DOHH2 (cell line): ENCODE measurements around the gene DENND1A.
"Not testable (repeated sequence)": the region's sequence is repeated elsewhere in the genome, so short reads cannot be mapped to it uniquely, and the experiment has no call there.

Experiments used
- H3F3A ChIP-seq: fragments of 200-600 bp; sonication (generic), shearing (Covaris generic); 2 replicates; pipeline ENCODE4 v1.6.0; 2016; ENCODE audit warnings: antibody characterized with exemption, mild to moderate bottlenecking; ENCODE audit not compliant: control insufficient read depth, insufficient read depth
- H3K27ac ChIP-seq: fragments of 200-600 bp; sonication (generic); 2 replicates; pipeline ENCODE4 v1.5.1; 2014; ENCODE audit warnings: low read depth, mild to moderate bottlenecking, low read length, moderate library complexity
- H3K27me3 ChIP-seq: fragments of 200-600 bp; sonication (generic); 2 replicates; pipeline ENCODE4 v1.6.1; 2014; ENCODE audit warnings: mild to moderate bottlenecking, low read length, mixed read lengths; ENCODE audit not compliant: control insufficient read depth
- H3K36me3 ChIP-seq: fragments of 200-600 bp; sonication (generic); 2 replicates; pipeline ENCODE4 v1.6.1; 2014; ENCODE audit warnings: mild to moderate bottlenecking, low read length, moderate library complexity, mixed read lengths; ENCODE audit not compliant: control insufficient read depth
- H3K4me1 ChIP-seq: fragments of 200-600 bp; sonication (generic); 2 replicates; pipeline ENCODE4 v1.6.1; 2014; ENCODE audit warnings: mild to moderate bottlenecking, low read length, mixed read lengths; ENCODE audit not compliant: control insufficient read depth
- H3K4me2 ChIP-seq: fragments of 200-600 bp; sonication (generic); 2 replicates; pipeline ENCODE4 v1.6.0; 2014; ENCODE audit warnings: mild to moderate bottlenecking, low read length, moderate library complexity
- H3K4me3 ChIP-seq: fragments of 200-600 bp; sonication (generic); 2 replicates; pipeline ENCODE4 v1.5.1; 2014; ENCODE audit warnings: mild to moderate bottlenecking, low read length, mixed read lengths
- H3K79me2 ChIP-seq: fragments of 200-600 bp; sonication (generic); 2 replicates; pipeline ENCODE4 v1.6.1; 2014; ENCODE audit warnings: mild to moderate bottlenecking, low read length, mixed read lengths; ENCODE audit not compliant: control insufficient read depth
- H3K9me2 ChIP-seq: fragments of 200-600 bp; sonication (generic); replicated peaks from 2 replicates; pipeline ENCODE4 v1.6.1; 2014; ENCODE audit warnings: mild to moderate bottlenecking, low read length, mixed read lengths; ENCODE audit not compliant: control insufficient read depth
- H3K9me3 ChIP-seq: fragments of 200-600 bp; sonication (generic); 2 replicates; pipeline ENCODE4 v1.6.1; 2014; ENCODE audit warnings: antibody characterized with exemption, low read length, mixed read lengths; ENCODE audit not compliant: control insufficient read depth, insufficient read depth
- H4K20me1 ChIP-seq: fragments of 200-600 bp; sonication (generic); 2 replicates; pipeline ENCODE4 v1.6.0; 2014; ENCODE audit warnings: low read depth, mild to moderate bottlenecking, antibody characterized with exemption, low read length, moderate library complexity; ENCODE audit not compliant: control insufficient read depth, insufficient read depth
- CTCF ChIP-seq: fragments of 200-600 bp; sonication (generic); IDR thresholded peaks from one replicate; pipeline ENCODE4 v1.5.1; 2014; ENCODE audit warnings: antibody characterized with exemption, mild to moderate bottlenecking, low read depth, low read length; ENCODE audit not compliant: poor library complexity, severe bottlenecking
- EZH2phosphoT487 ChIP-seq: fragments of 200-600 bp; sonication (generic); IDR thresholded peaks from 2 replicates; pipeline ENCODE4 v1.6.1; 2017; ENCODE audit warnings: borderline replicate concordance, mild to moderate bottlenecking, antibody characterized with exemption, low read length, moderate library complexity, mixed read lengths

Gene DENND1A

DNA sequence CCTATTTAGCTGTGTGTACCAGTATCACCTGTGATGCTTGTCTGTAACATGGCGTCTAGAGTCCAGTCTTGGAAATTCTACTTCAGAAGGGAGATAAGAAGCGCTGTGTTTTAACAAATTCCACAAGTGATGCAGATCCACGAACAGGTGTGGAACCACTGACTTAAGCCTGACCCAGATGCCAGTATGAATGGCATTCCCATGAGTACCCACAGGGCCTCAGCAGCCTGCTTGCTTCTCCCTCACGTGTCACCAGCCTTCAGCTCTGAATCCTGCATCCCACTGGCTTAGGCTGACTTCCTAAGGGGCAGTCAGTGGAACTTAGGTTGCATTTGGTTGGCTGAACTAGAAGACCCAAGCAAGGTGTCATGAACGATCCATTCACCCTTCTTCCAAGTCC lies 8.5 kb upstream of the DENND1A start:
- Histone ChIP-seq H3K79me2 (no peaks in the 10 kb centered on the region), H3K27ac (no peak overlapping the region), H3K36me3 (no peaks in the 10 kb centered on the region), H3K27me3 (peaks cover 10% of the 10 kb centered on the region; the same call in 1 of the 2 replicates), H3K4me3 (no peak overlapping the region), H3F3A (no peaks in the 10 kb centered on the region), H3K9me3 (peaks cover 6% of the 10 kb centered on the region; the same call in 1 of the 2 replicates), H3K9me2 (no peaks in the 10 kb centered on the region), H3K4me2 (no peak overlapping the region), H3K4me1 (no peaks in the 10 kb centered on the region), H4K20me1 (no peaks in the 10 kb centered on the region)
- TF ChIP-seq EZH2phosphoT487 (no peak), CTCF (no peak)

DNA sequence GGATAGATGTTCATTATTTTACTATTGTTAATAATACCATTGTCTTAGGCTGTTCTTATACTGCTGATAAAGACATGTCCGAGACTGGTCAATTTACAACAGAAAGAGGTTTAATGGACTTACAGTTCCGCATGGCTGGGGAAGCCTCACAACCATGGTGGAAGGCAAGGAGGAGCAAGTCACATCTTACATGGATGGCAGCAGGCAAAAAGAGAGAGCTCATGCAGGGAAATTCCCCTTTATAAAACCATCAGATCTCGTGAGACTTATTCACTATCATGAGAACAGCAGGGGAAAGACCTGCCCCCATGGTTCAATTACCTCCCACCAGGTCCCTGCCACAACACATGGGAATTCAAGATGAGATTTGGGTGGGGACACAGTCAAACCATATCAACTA lies 6.6 kb upstream of the DENND1A start:
- not testable (repeated sequence) for H3K4me1 ChIP-seq, H3K36me3 ChIP-seq, H3K4me3 ChIP-seq, H4K20me1 ChIP-seq, H3K4me2 ChIP-seq, H3K9me2 ChIP-seq, H3K27ac ChIP-seq, H3K9me3 ChIP-seq, H3F3A ChIP-seq, H3K79me2 ChIP-seq
- peaks cover 11% of the 10 kb centered on the region; the same call in 1 of the 2 replicates for H3K27me3 ChIP-seq

GRCh38 chr9:123933440-123934212 lies 3.7 kb upstream of the DENND1A start:
- Histone ChIP-seq H3K27ac (no peak overlapping the region), H3K4me3 (no peak overlapping the region), H3K36me3 (no peaks in the 10 kb centered on the region), H3K27me3 (peaks cover 11% of the 10 kb centered on the region; the same call in 1 of the 2 replicates), H3K9me3 (peaks cover 6% of the 10 kb centered on the region; the same call in 1 of the 2 replicates), H3K4me1 (peaks cover 24% of the 10 kb centered on the region), H3F3A (no peaks in the 10 kb centered on the region), H4K20me1 (no peaks in the 10 kb centered on the region), H3K4me2 (no peak overlapping the region), H3K9me2 (no peaks in the 10 kb centered on the region), H3K79me2 (peaks cover 9% of the 10 kb centered on the region)
- TF ChIP-seq EZH2phosphoT487 (no peak), CTCF (no peak)

- no peaks in the 10 kb centered on the region; the same call in 1 of the 2 replicates for H3F3A ChIP-seq
- H3K27ac ChIP-seq: peak overlapping the region; percentile 7; the same call in 1 of the 2 replicates
Observed at GRCh38 chr9:123929177-123929869, 603 bp downstream of the DENND1A start.

More at GRCh38 chr9:123929177-123929869, 603 bp downstream of the DENND1A start:
- Histone ChIP-seq H4K20me1 (no peaks in the 10 kb centered on the region), H3K36me3 (no peaks in the 10 kb centered on the region), H3K79me2 (peaks cover 50% of the 10 kb centered on the region), H3K4me2 (peak overlapping the region; percentile 72), H3K9me3 (no peaks in the 10 kb centered on the region; the same call in 1 of the 2 replicates), H3K9me2 (no peaks in the 10 kb centered on the region), H3K4me1 (peaks cover 45% of the 10 kb centered on the region), H3K27me3 (peaks cover 6% of the 10 kb centered on the region; the same call in 1 of the 2 replicates), H3K4me3 (peak overlapping the region; percentile 77)
- TF ChIP-seq CTCF (no peak), EZH2phosphoT487 (no peak)
